ENCODE data around the gene PALM. TPM values are rescaled to one million over a fixed set of nuclear protein-coding genes. Genes with fewer than 3 reads are reported as not detected.

The PALM gene
- total and polyA plus RNA-seq, 4 donors = 0.92 to 5.1 (median 4.3) TPM

DNA sequence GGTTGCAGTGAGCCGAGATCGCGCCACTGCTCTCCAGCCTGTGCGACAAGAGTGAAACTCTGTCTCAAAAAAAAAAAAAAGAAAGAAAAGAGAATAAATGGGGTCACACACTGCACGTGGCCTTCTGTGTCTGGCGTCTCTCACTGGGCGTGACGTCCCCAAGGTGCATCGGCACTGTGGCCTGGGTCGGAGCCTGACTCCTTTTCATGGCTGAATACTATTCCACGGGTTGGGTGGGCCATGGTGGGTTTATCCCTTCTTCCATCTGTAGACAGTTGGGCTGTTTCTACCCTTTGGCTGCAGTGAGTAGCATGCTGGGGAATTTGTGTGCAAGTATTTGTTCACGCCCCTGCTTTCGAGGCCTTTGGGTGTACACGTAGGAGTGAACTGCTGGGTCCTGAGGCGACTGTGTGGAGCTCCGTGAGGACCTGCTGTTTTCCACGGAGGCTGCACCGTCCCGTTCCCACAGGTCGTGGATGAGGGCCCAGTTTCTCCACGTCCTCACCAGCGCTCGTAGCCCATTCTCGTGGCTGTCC, 33.9 kb downstream of the PALM start:
- H3K4me1 ChIP-seq (ENCODE audit: control insufficient read depth in 4 of 4, insufficient read depth in 4 of 4, low read length in 3 of 4) = peaks cover 0 to 14% (median 4%) of the 10 kb centered on the region in 4 donors
- no peak overlapping the region for H3K9ac ChIP-seq (ENCODE audit: low read depth in 1 of 2, low read length in 2 of 2)
- no peak for DNase-seq (ENCODE audit: low spot score)
- no peak for TF ChIP-seq GABPA (IDR thresholded peaks at IDR 0.05 in 1 of 2, conservative IDR thresholded peaks at IDR 0.05 in 1 of 2)
- TF ChIP-seq TAF1 (conservative IDR thresholded peaks at IDR 0.05) = no peak
- no peak for TF ChIP-seq MAX (IDR thresholded peaks at IDR 0.05)
- TF ChIP-seq ZBTB33 (IDR thresholded peaks at IDR 0.05) = no peak
- TF ChIP-seq RAD21 (IDR thresholded peaks at IDR 0.05) = no peak
- no peak for TF ChIP-seq EGR1 (IDR thresholded peaks at IDR 0.05; ENCODE audit: low read depth in 2 of 2)
- no peak for TF ChIP-seq FOXA1 (IDR thresholded peaks at IDR 0.05)
- no peak for TF ChIP-seq ATF3 (IDR thresholded peaks at IDR 0.05)
- no peak for TF ChIP-seq CTCF (IDR thresholded peaks at IDR 0.05; ENCODE audit: low read depth, low read length, missing input control)
- no peak for TF ChIP-seq FOXA2 (IDR thresholded peaks at IDR 0.05)
- TF ChIP-seq, protein P1, sequence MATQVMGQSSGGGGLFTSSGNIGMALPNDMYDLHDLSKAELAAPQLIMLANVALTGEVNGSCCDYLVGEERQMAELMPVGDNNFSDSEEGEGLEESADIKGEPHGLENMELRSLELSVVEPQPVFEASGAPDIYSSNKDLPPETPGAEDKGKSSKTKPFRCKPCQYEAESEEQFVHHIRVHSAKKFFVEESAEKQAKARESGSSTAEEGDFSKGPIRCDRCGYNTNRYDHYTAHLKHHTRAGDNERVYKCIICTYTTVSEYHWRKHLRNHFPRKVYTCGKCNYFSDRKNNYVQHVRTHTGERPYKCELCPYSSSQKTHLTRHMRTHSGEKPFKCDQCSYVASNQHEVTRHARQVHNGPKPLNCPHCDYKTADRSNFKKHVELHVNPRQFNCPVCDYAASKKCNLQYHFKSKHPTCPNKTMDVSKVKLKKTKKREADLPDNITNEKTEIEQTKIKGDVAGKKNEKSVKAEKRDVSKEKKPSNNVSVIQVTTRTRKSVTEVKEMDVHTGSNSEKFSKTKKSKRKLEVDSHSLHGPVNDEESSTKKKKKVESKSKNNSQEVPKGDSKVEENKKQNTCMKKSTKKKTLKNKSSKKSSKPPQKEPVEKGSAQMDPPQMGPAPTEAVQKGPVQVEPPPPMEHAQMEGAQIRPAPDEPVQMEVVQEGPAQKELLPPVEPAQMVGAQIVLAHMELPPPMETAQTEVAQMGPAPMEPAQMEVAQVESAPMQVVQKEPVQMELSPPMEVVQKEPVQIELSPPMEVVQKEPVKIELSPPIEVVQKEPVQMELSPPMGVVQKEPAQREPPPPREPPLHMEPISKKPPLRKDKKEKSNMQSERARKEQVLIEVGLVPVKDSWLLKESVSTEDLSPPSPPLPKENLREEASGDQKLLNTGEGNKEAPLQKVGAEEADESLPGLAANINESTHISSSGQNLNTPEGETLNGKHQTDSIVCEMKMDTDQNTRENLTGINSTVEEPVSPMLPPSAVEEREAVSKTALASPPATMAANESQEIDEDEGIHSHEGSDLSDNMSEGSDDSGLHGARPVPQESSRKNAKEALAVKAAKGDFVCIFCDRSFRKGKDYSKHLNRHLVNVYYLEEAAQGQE (IDR thresholded peaks at IDR 0.05) = no peak
- TF ChIP-seq RXRA (IDR thresholded peaks at IDR 0.05) = no peak
- TF ChIP-seq SP1 (IDR thresholded peaks at IDR 0.05) = no peak
- no peak for TF ChIP-seq HNF4A (conservative IDR thresholded peaks at IDR 0.05)
- no peak for TF ChIP-seq JUND (IDR thresholded peaks at IDR 0.05)
- no peak for TF ChIP-seq NR2F2 (IDR thresholded peaks at IDR 0.05)
- TF ChIP-seq YY1 (IDR thresholded peaks at IDR 0.05) = no peak
- TF ChIP-seq HNF4G (IDR thresholded peaks at IDR 0.05) = no peak
- no peaks in the 10 kb centered on the region for H3K27me3 ChIP-seq (ENCODE audit: control insufficient read depth in 4 of 4, insufficient read depth in 4 of 4, low read length in 3 of 4)
- H3K9me3 ChIP-seq (ENCODE audit: control insufficient read depth in 4 of 4, low read length in 3 of 4) = no peaks in the 10 kb centered on the region
- H3K27ac ChIP-seq (ENCODE audit: low read depth in 1 of 2, low read length in 2 of 2) = no peak overlapping the region
- no peaks in the 10 kb centered on the region for H3K36me3 ChIP-seq (ENCODE audit: control insufficient read depth in 4 of 4, insufficient read depth in 3 of 4, low read depth in 1 of 4, low read length in 3 of 4)
- no peak overlapping the region for H3K4me3 ChIP-seq (ENCODE audit: low read depth in 1 of 3, low read length in 3 of 3)
- 95% methylated on average over 24 of the region's 24 CpGs for WGBS
